SK-N-SH treated with all-trans-retinoic acid at 6 μM for 48 hours (cell line): ENCODE measurements around the gene BRD2.

ENCODE experiments used
- ATAC-seq: fragments of 200-7000 bp; cut with Tn5 transposase; 3 replicates; pipeline ENCODE4 v1.9.1; 2020; ENCODE audit warnings: mild to moderate bottlenecking, moderate library complexity
- ARNTL ChIP-seq: fragments of 450-650 bp; formaldehyde crosslinking; IDR thresholded peaks from 2 replicates; pipeline ENCODE4 v1.5.0; 2020; ENCODE audit warnings: low read depth, mild to moderate bottlenecking, moderate library complexity, borderline replicate concordance
- CREB5 ChIP-seq: fragments of 250-450 bp; sonication (Bioruptor Pico); IDR thresholded peaks from 2 replicates; pipeline ENCODE4 v1.5.1; 2020; ENCODE audit warnings: low read depth, mild to moderate bottlenecking, moderate library complexity
- CSDC2 ChIP-seq: fragments of 250-450 bp; sonication (Bioruptor Pico); IDR thresholded peaks from 2 replicates; pipeline ENCODE4 v1.5.0; 2020; ENCODE audit warnings: mild to moderate bottlenecking, moderate library complexity
- CSRNP3 ChIP-seq: fragments of 250-450 bp; sonication (Bioruptor Pico); IDR thresholded peaks from 2 replicates; pipeline ENCODE4 v1.5.1; 2021; ENCODE audit warnings: mild to moderate bottlenecking, moderate library complexity
- ESRRG ChIP-seq: fragments of 250-450 bp; sonication (Bioruptor Pico); IDR thresholded peaks from 2 replicates; pipeline ENCODE4 v1.6.1; 2021; ENCODE audit warnings: mild to moderate bottlenecking
- GLIS3 ChIP-seq: fragments of 250-450 bp; sonication (Bioruptor Pico); IDR thresholded peaks from 2 replicates; pipeline ENCODE4 v1.5.0; 2020; ENCODE audit warnings: mild to moderate bottlenecking, moderate library complexity
- OSR1 ChIP-seq: fragments of 250-450 bp; sonication (Bioruptor Pico); IDR thresholded peaks from 2 replicates; pipeline ENCODE4 v1.8.0; 2022; ENCODE audit warnings: moderate library complexity, mild to moderate bottlenecking, inconsistent platforms
- PATZ1 ChIP-seq: fragments of 250-450 bp; sonication (Bioruptor Pico); IDR thresholded peaks from 2 replicates; pipeline ENCODE4 v1.8.0; 2020; ENCODE audit warnings: mild to moderate bottlenecking, moderate library complexity, borderline replicate concordance
- POU6F1 ChIP-seq: fragments of 250-450 bp; sonication (Bioruptor Pico); IDR thresholded peaks from 2 replicates; pipeline ENCODE4 v1.8.0; 2021; ENCODE audit warnings: low read depth, mild to moderate bottlenecking, moderate library complexity, borderline replicate concordance
- PPARA ChIP-seq: fragments of 250-450 bp; sonication (Bioruptor Pico); IDR thresholded peaks from 2 replicates; pipeline ENCODE4 v1.5.0; 2020; ENCODE audit warnings: mild to moderate bottlenecking, borderline replicate concordance
- RARB ChIP-seq: fragments of 250-450 bp; sonication (Bioruptor Pico); IDR thresholded peaks from 2 replicates; pipeline ENCODE4 v1.8.0; 2021; ENCODE audit warnings: mild to moderate bottlenecking, moderate library complexity
- SNAI2 ChIP-seq: fragments of 250-450 bp; sonication (Bioruptor Pico); IDR thresholded peaks from 2 replicates; pipeline ENCODE4 v1.5.0; 2020; ENCODE audit warnings: mild to moderate bottlenecking, moderate library complexity
- TCF4 ChIP-seq: fragments of 250-450 bp; sonication (Bioruptor Pico); IDR thresholded peaks from 2 replicates; pipeline ENCODE4 v1.8.0; 2021; ENCODE audit warnings: mild to moderate bottlenecking, moderate library complexity, borderline replicate concordance
- TOX ChIP-seq: fragments of 250-450 bp; sonication (Bioruptor Pico); IDR thresholded peaks from 2 replicates; pipeline ENCODE4 v1.8.0; 2021; ENCODE audit warnings: mild to moderate bottlenecking, moderate library complexity, borderline replicate concordance
- TSHZ2 ChIP-seq: fragments of 250-450 bp; sonication (Bioruptor Pico); IDR thresholded peaks from 2 replicates; pipeline ENCODE4 v1.5.0; 2020; ENCODE audit warnings: mild to moderate bottlenecking, moderate library complexity
- ZC3H10 ChIP-seq: fragments of 250-450 bp; sonication (Bioruptor Pico); IDR thresholded peaks from 2 replicates; pipeline ENCODE4 v1.5.1; 2021; ENCODE audit warnings: mild to moderate bottlenecking, moderate library complexity
- ZFP30 ChIP-seq: fragments of 450-650 bp; formaldehyde crosslinking; IDR thresholded peaks from 2 replicates; pipeline ENCODE4 v1.5.0; 2022; ENCODE audit warnings: mild to moderate bottlenecking, moderate library complexity
- ZNF565 ChIP-seq: fragments of 450-650 bp; formaldehyde crosslinking; conservative IDR thresholded peaks from 2 replicates; pipeline ENCODE4 v1.5.0; 2020; ENCODE audit warnings: low read depth, mild to moderate bottlenecking, moderate library complexity
- ZNF70 ChIP-seq: fragments of 450-650 bp; formaldehyde crosslinking; IDR thresholded peaks from 2 replicates; pipeline ENCODE4 v1.5.0; 2020; ENCODE audit warnings: mild to moderate bottlenecking, moderate library complexity
- ZNF8 ChIP-seq: fragments of 450-650 bp; formaldehyde crosslinking; IDR thresholded peaks from 2 replicates; pipeline ENCODE4 v1.5.0; 2020; ENCODE audit warnings: mild to moderate bottlenecking, moderate library complexity

BRD2 gene

GRCh38 chr6:32968093-32968866, at the start of gene BRD2:
TSS of gene BRD2 (plus strand) at chr6:32968594. CDS start at chr6:32972899, 4,305 bp downstream.
- peak; percentile 41 for ATAC-seq
- no peak for TF ChIP-seq CSRNP3 (CRISPR knock-in tag)
- TF ChIP-seq TSHZ2 (CRISPR knock-in tag): 0 out of 2 replicates have a peak, but pooled peaks have one; percentile 53
- TF ChIP-seq OSR1: no peak
- no peak for TF ChIP-seq PPARA (CRISPR knock-in tag)
- no peak for TF ChIP-seq SNAI2 (CRISPR knock-in tag)
- no peak for TF ChIP-seq ARNTL (CRISPR knock-in tag)

- no peak for TF ChIP-seq GLIS3 (CRISPR knock-in tag)
- TF ChIP-seq ZFP30 (CRISPR knock-in tag): no peak
- no peak for TF ChIP-seq TOX (CRISPR knock-in tag)
- TF ChIP-seq TCF4: no peak
- no peak for TF ChIP-seq PPARA (CRISPR knock-in tag)
- TF ChIP-seq ARNTL (CRISPR knock-in tag): no peak
- TF ChIP-seq ZNF70 (CRISPR knock-in tag): no peak
- TF ChIP-seq SNAI2 (CRISPR knock-in tag): no peak
- no peak for TF ChIP-seq CREB5 (CRISPR knock-in tag)
- no peak for TF ChIP-seq CSDC2 (CRISPR knock-in tag)
- TF ChIP-seq ZC3H10 (CRISPR knock-in tag): no peak
- TF ChIP-seq ESRRG (CRISPR knock-in tag): no peak
- no peak for TF ChIP-seq TSHZ2 (CRISPR knock-in tag)
- TF ChIP-seq POU6F1 (CRISPR knock-in tag): no peak
- TF ChIP-seq RARB (CRISPR knock-in tag): no peak
- TF ChIP-seq PATZ1: no peak
- TF ChIP-seq OSR1: no peak
- no peak for TF ChIP-seq CSRNP3 (CRISPR knock-in tag)
- TF ChIP-seq ZNF8 (CRISPR knock-in tag): no peak
- no peak for TF ChIP-seq ZNF565
- ATAC-seq: no peak
These were observed 47.7 kb upstream of the BRD2 start for GRCh38 chr6:32920715-32921114.
